Pancreas (tissue), 10 donors: ENCODE measurements around the gene EGFL7. TPM values are rescaled to one million over a fixed set of nuclear protein-coding genes. Genes with fewer than 3 reads are reported as not detected.

Experiments
- ATAC-seq, 4 donors: fragments of 200-7000 bp; cut with Tn5 transposase; one replicate each; pipeline versions ENCODE4 v1.8.0 to v1.9.1; 2020; ENCODE audit warnings: mild to moderate bottlenecking in 4 of 4, moderate library complexity in 4 of 4
- DNase-seq, 6 donors: peaks; one replicate each; pipeline ENCODE4 v3.0.0-alpha.2; 2020
- FAIRE-seq: peaks from 2 replicates; lab custom pipeline; 2012; peaks lifted over from hg19 to GRCh38; lab: Jason Lieb, UNC
- H3K27ac ChIP-seq, 4 donors: fragments of 200-600 bp; sonication (generic); 1 replicate in 3 of 4; 2 replicates in 1 of 4; pipeline versions ENCODE4 v1.5.0 to v1.8.0; 2020
- H3K27me3 ChIP-seq, 4 donors: fragments of 200-600 bp; one replicate each; pipeline ENCODE4 v1.8.0; 2021
- H3K36me3 ChIP-seq, 3 donors: fragments of 200-600 bp; sonication (generic) in 1 of 3; one replicate each; pipeline versions ENCODE4 v1.5.0 to v1.8.0; 2020 to 2021
- H3K4me1 ChIP-seq, 3 donors: fragments of 200-600 bp; one replicate each; pipeline ENCODE4 v1.8.0; 2021
- H3K4me3 ChIP-seq, 4 donors: fragments of 200-600 bp; sonication (generic) in 2 of 4; one replicate each; pipeline versions ENCODE4 v1.5.0 to v1.8.0; 2020 to 2021
- H3K9me3 ChIP-seq, 4 donors: fragments of 200-600 bp; one replicate each; pipeline ENCODE4 v1.8.0; 2021
- CTCF ChIP-seq, 4 donors: fragments of 200-600 bp; sonication (generic) in 3 of 4; IDR thresholded peaks; one replicate each; pipeline versions ENCODE4 v1.5.0 to v1.8.0; 2021; ENCODE audit warnings: antibody characterized with exemption in 4 of 4
- WGBS, 2 donors: extraction: QIAGEN DNeasy Blood & Tissue Kit; methylation state at CpG; one replicate each; pipeline ENCODE4 v1.1.7; 2013; 5-methylcytosine and 5-hydroxymethylcytosine counted together
- intact Hi-C, 3 donors: fragments of 100-400 bp; cut with DNase I; formaldehyde crosslinking; loops; one replicate each; pipeline versions ENCODE4 v1.11.1 to v1.14.2; 2022
- polyA plus RNA-seq, 2 donors: library from polyadenylated mRNA; stranded (reverse); fragments of 200-250 nt; gene quantifications; one replicate each; pipeline ENCODE4 v1.2.3, GENCODE V29; 2013
- total RNA-seq, 6 donors: library from RNA; stranded (reverse); fragmentation: NEBNext Ultra II Directional in 4 of 6; extraction: Animal tissue kit (Norgen Biotek cat#: 25700) in 4 of 6; gene quantifications; one replicate each; pipeline versions ENCODE4 v1.2.1 to v1.2.4, GENCODE V29; 2021 to 2023
- donor health status: healthy with polysubstance abuse.
- donor health status: DM: no; HTN: no; CAD: no; lungs with moderate emphysema.
- donor health status: DM: no; HTN: no; CAD: no.
- donor health status: control.
- donor health status: control.
- donor health status: Bipolar disorder and iron deficiency.
- donor health status: DM: yes; HTN: yes; CAD: no.
- donor health status: DM: no; HTN: no; CAD: no.
- donor health status: DM: no; HTN: no; CAD: no.
- donor health status: DM: yes; HTN: yes; CAD: no.

EGFL7 gene
- total and polyA plus RNA-seq, 8 donors, result 8.6 to 134 (median 16.7) TPM

GRCh38 chr9:136621734-136622093 is 41.0 kb upstream of the EGFL7 start:
- 83 to 93% methylated on average over 10 of the region's 10 CpGs for WGBS, 2 donors
- H3K36me3 ChIP-seq, result no peaks in the 10 kb centered on the region
- DNase-seq, result peak in 2 of 6 donors; percentile 34 to 74
- H3K9me3 ChIP-seq, result no peaks in the 10 kb centered on the region
- ATAC-seq, result no peak
- H3K27ac ChIP-seq, result no peak overlapping the region
- H3K4me1 ChIP-seq, result peaks cover 22 to 27% (median 24%) of the 10 kb centered on the region in 3 donors
- intact Hi-C loops, result no loop called here
- H3K4me3 ChIP-seq, result no peak overlapping the region
- no peaks in the 10 kb centered on the region for H3K27me3 ChIP-seq
- no peak for TF ChIP-seq CTCF (IDR thresholded peaks at IDR 0.05)
- no peak for FAIRE-seq

- intact Hi-C loops, result no loop called here
- ATAC-seq (no peak), DNase-seq (peak in 2 of 6 donors; percentile 47 to 74), FAIRE-seq (no peak)
- Histone ChIP-seq H3K9me3 (no peaks in the 10 kb centered on the region), H3K27me3 (no peaks in the 10 kb centered on the region), H3K4me3 (no peak overlapping the region), H3K27ac (no peak overlapping the region), H3K4me1 (peaks cover 31 to 36% (median 32%) of the 10 kb centered on the region in 3 donors), H3K36me3 (no peaks in the 10 kb centered on the region)
- no peak for TF ChIP-seq CTCF (IDR thresholded peaks at IDR 0.05)
- WGBS, 2 donors, result 89 to 90% methylated on average over 16 of the region's 16 CpGs
These were observed 40.2 kb upstream of the EGFL7 start for GRCh38 chr9:136622538-136622948.

- intact Hi-C loops, result no loop called here
- FAIRE-seq (no peak), DNase-seq (peak in 2 of 6 donors; percentile 37 to 70), ATAC-seq (no peak)
- TF ChIP-seq CTCF (IDR thresholded peaks at IDR 0.05), result no peak
- H3K4me3 ChIP-seq, result no peak overlapping the region
- no peaks in the 10 kb centered on the region for H3K27me3 ChIP-seq
- no peak overlapping the region for H3K27ac ChIP-seq
- H3K36me3 ChIP-seq, result no peaks in the 10 kb centered on the region
- WGBS, 2 donors, result 95% methylated on average over 19 of the region's 19 CpGs
- H3K9me3 ChIP-seq, result no peaks in the 10 kb centered on the region
- H3K4me1 ChIP-seq, result peaks cover 37 to 42% (median 38%) of the 10 kb centered on the region in 3 donors
These were observed 39.5 kb upstream of the EGFL7 start for GRCh38 chr9:136623016-136623841.

GRCh38 chr9:136623842-136624183 is 38.9 kb upstream of the EGFL7 start:
- WGBS, 2 donors, result 73 to 74% methylated on average over 12 to 13 of the region's 13 CpGs
- Histone ChIP-seq H3K27ac (no peak overlapping the region), H3K27me3 (no peaks in the 10 kb centered on the region), H3K4me3 (no peak overlapping the region), H3K9me3 (no peaks in the 10 kb centered on the region), H3K4me1 (peaks cover 38 to 42% (median 41%) of the 10 kb centered on the region in 3 donors), H3K36me3 (no peaks in the 10 kb centered on the region)
- ATAC-seq (no peak), DNase-seq (peak in 3 of 6 donors; percentile 43 to 76 (median 63)), FAIRE-seq (no peak)
- TF ChIP-seq CTCF (IDR thresholded peaks at IDR 0.05), result no peak
- intact Hi-C loops, result no loop called here
